GM18909 (cell line): ENCODE results near the gene LSS.
"Not testable (repeated sequence)": the region's sequence is repeated elsewhere in the genome, so short reads cannot be mapped to it uniquely, and the experiment has no call there.

Experiments
- ATAC-seq: cut with Tn5 transposase; IDR thresholded peaks from one replicate; pipeline ENCODE4 v1.9.1; 2021; ENCODE audit warnings: mild to moderate bottlenecking; ENCODE audit not compliant: unreplicated experiment, poor library complexity

LSS gene

GRCh38 chr21:46207006-46207919 lies 21.3 kb downstream of the LSS start:
- no peak for ATAC-seq

- ATAC-seq: no peak
Observed at GRCh38 chr21:46206163-46207005, 22.2 kb downstream of the LSS start.

GRCh38 chr21:46205766-46206162 lies 22.8 kb downstream of the LSS start:
- no peak for ATAC-seq

GRCh38 chr21:46205166-46205565 lies 23.4 kb downstream of the LSS start:
- no peak for ATAC-seq

GRCh38 chr21:46203203-46203600 lies 25.4 kb downstream of the LSS start:
- no peak for ATAC-seq

GRCh38 chr21:46202592-46203202 lies 25.9 kb downstream of the LSS start:
- ATAC-seq: no peak

- not testable (repeated sequence) for ATAC-seq
Observed at GRCh38 chr21:46200877-46201803, 27.4 kb downstream of the LSS start.

- ATAC-seq: no peak
Observed at GRCh38 chr21:46199436-46200373, 28.9 kb downstream of the LSS start.

- ATAC-seq: no peak
Observed at GRCh38 chr21:46196733-46197132, 31.8 kb downstream of the LSS start.

GRCh38 chr21:46195595-46196195 lies 32.9 kb downstream of the LSS start:
- ATAC-seq: no peak

GRCh38 chr21:46194374-46195334 lies 33.9 kb downstream of the LSS start:
- ATAC-seq: no peak

GRCh38 chr21:46193829-46194373 lies 34.7 kb downstream of the LSS start:
- ATAC-seq: no peak

- no peak for ATAC-seq
Observed at GRCh38 chr21:46191686-46192575, 36.6 kb downstream of the LSS start.

- ATAC-seq: no peak
Observed at GRCh38 chr21:46191257-46191685, 37.3 kb downstream of the LSS start.

GRCh38 chr21:46190491-46191131 lies 38.0 kb downstream of the LSS start:
- ATAC-seq: no peak
